Muscle of arm (tissue), 14 donors: ENCODE data around the gene PRKD1. TPM values are rescaled to one million over a fixed set of nuclear protein-coding genes. Genes with fewer than 3 reads are reported as not detected.
A peak's percentile ranks its signal among the peaks of the same experiment; 100 is the strongest.

Experiments used
- DNase-seq: peaks from one replicate; pipeline ENCODE4 v3.0.0-alpha.2; 2013
- long read RNA-seq, 11 donors: transcript quantifications; one replicate each; lab custom pipeline, GENCODE V29; 2026
- polyA plus RNA-seq, 12 donors: library from polyadenylated mRNA; unstranded; fragments of 120-200 nt; gene quantifications; one replicate each; pipeline ENCODE4 v1.2.1, GENCODE V29; 2013; ENCODE audit not compliant: insufficient read length in 12 of 12

The PRKD1 gene
- 10 to 100 TPM in 11 of 12 donors, not detected in 1; 13.0 to 32.8 (median 25.5) TPM for polyA plus RNA-seq
- long read RNA-seq, donor 1, partial matches to known transcripts = 5 of 5 reads
- long read RNA-seq, donor 1, other reads (novel, unspliced or antisense) = 0 of 5 reads
- long read RNA-seq, donor 2 = 0 reads
- long read RNA-seq, donor 3 = 0 reads
- long read RNA-seq, donor 4 = 0 reads
- long read RNA-seq, donor 5, partial matches to known transcripts = 18 of 18 reads
- long read RNA-seq, donor 5, other reads (novel, unspliced or antisense) = 0 of 18 reads
- long read RNA-seq, donor 6 = 0 reads
- long read RNA-seq, donor 7 = 0 reads
- long read RNA-seq, donor 8, partial matches to known transcripts = 31 of 31 reads
- long read RNA-seq, donor 8, other reads (novel, unspliced or antisense) = 0 of 31 reads
- long read RNA-seq, donor 9 = 0 reads
- long read RNA-seq, donor 10, partial matches to known transcripts = 14 of 14 reads
- long read RNA-seq, donor 10, other reads (novel, unspliced or antisense) = 0 of 14 reads
- long read RNA-seq, donor 11, partial matches to known transcripts = 5 of 6 reads
- long read RNA-seq, donor 11, other reads (novel, unspliced or antisense) = 0 of 6 reads

- peak; percentile 82 for DNase-seq
Observed at GRCh38 chr14:29927376-29928116, at the start of gene PRKD1. PRKD1 (minus strand) TSS chr14:29927847.

DNA sequence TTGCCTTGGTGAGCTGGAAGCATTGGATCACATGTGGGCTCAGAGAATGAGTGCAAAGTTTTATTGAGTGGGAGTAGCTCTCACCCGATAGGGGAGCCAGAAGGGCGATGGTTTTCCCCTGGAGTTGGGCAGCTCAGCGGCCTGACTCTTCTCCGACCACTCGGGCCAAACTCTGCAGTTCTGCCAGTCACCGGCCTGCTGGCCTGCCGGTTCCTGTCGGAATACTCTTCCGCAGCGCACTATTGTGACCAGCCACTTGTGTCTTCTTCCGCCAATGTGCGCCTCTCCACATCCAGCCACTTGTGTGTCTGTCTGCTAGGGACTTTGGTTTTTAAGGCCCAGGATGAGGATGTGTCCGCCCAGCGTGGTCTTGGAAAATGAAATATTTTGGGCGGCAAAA, 43.5 kb upstream of the PRKD1 start:
- no peak for DNase-seq

GRCh38 chr14:29955087-29955486, 27.4 kb upstream of the PRKD1 start:
- DNase-seq = no peak

- no peak for DNase-seq
Observed at GRCh38 chr14:29953501-29953900, 25.9 kb upstream of the PRKD1 start.

DNA sequence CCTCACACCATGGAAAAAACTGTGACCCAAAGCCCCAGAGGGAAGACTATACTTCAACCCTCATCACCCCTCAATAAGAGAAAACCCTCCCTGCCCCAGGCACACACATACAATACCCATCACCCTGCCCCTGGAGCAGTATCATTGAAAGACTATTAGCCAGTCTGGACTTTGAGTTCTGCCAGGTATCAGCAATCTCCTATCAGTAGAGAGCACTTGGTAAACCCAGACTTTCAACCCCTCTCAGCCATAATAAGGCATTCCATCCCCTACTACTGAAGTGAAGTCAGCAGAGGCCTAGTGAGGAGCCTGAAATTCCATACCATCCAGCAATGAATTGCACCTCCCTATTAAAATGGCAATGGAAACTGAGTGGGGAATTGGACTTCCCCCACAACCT, 16.4 kb upstream of the PRKD1 start:
- DNase-seq = no peak

DNA sequence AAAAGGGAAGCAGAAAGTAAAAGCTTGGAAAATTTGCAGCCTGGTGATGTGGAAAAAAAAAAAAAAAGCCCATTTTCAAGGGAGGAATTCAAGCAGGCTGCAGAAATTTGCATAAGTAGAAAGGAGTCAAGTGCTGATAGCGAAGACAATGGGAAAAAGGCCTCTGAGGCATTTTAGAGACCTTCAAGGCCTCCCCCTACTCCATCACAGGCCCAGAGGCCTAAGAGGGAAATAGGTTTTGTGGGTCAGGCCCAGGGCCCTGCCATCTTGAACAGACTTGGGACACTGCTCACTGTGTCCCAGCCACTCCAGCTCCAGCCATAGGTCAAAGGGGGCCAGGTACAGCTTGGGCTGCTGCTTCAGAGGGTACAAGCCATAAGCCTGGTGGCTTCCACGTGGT, 13.8 kb upstream of the PRKD1 start:
- DNase-seq = no peak

DNA sequence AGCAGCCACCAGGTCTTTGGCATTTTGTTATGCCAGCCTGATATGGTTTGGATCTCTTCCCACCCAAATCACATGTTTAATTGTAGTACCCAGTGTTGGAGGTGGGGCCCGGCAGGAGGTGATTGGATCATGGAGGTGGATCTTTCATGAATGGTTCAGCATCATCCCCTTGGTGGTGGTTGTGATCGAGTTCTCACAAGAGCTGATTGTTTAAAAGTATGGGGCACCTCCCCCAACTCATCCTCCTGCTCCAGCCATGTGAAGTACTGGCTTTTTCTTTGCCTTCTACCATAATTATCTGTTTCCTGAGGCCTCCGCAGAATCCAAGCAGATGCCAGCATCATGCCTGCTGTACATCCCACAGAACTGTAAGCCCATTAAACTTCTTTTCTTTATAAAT, 12.8 kb upstream of the PRKD1 start:
- no peak for DNase-seq

GRCh38 chr14:29937116-29937515, 9.5 kb upstream of the PRKD1 start:
- no peak for DNase-seq

DNA sequence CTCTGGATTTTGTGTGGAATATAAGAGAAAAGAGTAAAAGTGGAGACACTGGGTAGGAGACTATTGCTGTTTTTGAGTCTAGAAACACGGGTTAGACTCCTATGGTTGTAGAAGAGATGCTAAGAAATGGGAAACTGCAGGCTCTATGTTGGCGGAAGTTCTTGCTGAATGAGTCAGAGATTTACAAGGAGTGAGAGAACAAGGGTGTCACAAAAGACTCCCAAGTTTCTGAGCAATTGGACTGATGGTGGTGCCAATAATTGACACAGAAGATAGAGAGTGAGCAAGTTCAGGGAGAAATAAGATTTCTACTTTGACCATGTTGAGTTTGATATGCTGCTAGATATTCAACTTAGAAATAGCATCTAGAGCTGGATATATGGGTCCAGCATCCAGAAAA, 2.6 kb upstream of the PRKD1 start:
- no peak for DNase-seq

DNA sequence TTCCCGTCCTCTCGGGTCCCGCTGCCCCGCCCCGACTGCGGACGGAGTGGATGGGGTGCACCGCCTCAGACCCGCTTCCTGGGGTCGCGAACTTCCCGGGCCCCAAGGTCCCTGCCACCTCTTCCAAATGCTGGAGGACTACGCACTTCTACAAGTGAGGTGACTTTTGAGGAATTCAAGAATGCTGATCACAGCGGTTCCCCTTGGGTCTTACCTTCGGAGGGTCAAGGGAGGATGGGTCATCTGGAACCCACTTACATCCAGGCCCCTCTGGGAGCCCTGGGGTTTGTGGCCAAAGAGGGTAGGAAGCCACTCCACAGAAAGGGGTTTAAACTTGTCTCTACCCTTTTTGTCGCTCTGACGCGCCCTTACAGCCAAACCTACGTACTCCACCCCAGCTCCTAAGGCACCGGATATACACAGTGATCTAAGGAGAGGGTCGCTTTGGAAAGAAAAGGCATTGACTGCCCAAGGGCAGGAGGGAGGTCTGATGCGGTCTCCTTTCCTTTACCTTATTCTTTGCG, 532 bp upstream of the PRKD1 start:
- no peak for DNase-seq

DNA sequence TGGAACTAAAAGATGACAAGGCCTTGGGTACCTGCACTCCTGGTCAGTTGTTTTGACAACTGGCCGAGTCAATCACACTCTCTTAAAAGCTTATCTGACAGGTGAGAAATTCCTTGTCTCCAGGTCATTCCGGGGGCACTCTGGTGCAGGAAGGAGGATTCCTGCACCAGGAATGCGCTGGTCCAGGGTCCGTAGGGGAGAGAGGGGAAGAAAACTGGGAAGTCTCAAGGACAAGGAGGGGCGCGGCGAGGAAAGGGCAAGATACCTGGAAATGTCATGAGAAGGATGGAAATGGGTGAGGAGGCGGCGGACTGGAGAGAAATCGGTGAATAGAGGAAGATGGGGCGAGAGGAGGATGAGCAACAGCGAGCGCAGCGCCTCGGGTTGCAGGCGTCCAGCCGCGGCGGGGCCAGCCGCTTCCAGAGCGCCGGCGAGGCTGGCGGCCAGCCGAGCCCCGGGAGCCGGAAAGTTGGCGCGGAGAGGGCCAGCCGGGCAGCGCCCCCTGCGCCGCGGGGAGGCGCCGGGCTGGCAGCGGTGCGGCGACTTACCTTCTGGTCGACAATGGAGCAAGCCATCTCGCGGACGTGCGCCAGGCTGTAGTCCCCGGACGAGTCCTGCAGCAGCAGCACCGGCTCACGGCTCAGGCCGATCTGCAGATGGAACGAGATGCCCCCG, 809 bp downstream of the PRKD1 start:
- peak; percentile 45 for DNase-seq

DNA sequence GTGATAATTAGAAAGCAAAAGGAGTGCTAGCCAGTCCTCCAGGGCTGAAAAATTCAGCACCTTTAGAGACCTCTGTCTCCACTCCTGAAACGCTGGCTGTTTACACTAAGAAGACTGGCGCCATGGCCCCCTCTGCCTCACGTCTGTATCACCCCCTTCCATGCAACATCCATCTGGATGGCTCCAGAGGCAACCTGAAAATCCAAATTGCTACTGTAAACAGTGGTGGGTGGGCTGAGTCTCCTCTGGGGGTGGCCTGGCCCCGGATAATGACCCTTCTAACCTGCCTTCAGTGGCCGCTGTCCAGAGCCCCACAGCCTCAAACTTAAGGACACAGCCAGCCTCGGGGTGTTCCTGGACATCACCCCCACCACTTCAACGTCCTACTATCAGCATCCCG, 1.4 kb downstream of the PRKD1 start:
- DNase-seq = no peak

DNA sequence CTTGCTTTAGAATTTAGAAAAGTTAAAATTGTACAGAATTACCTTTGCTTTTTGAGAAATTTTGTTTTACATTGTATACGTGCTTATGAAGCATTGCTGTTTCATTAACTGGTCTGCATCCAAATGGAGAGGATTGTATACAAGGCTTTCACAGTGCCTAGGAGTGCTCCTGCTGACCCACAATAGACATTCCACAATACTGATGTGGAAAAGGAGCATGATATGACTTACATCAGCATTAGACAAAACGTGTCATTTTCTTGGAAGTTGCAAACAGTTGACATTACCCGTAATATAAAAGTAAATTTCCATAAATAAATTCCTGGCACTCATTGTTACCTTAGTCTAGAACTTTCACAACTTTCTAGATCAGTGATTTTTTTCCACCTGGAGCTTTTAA, 1.9 kb downstream of the PRKD1 start:
- DNase-seq = no peak

DNA sequence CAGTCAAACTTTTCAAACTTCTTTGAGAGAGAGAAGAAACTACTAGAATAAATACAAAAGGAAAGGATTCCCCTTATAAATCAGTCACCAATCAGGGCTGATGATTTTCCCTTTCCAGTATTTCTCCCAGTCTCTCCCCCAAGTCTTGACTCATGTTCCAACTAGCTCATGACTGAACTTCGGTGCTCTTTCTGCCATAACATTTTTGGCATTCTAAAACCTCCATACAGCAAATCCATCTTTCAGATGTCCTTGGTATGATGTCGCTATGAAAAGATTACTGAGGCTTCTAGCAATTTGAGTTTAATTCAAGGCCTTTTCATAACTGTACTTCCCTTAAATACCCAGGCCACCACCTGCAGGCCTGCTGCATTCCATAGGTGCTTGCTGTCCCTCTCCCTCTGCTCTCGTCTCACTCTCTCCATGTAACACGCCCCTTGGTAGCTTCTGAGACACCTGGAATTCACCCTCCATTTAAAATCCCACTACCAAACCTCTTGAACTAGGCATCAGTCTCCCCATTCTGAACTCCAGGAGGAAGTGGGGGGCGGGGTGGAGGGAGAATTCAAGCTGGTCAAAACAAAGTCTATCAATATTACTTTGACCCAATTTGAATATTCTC, 2.4 kb downstream of the PRKD1 start:
- no peak for DNase-seq

GRCh38 chr14:29919845-29920244, 7.8 kb downstream of the PRKD1 start:
- no peak for DNase-seq

- no peak for DNase-seq
Observed at GRCh38 chr14:29918981-29919380, 8.7 kb downstream of the PRKD1 start.

- DNase-seq = no peak
Observed at GRCh38 chr14:29913566-29913965, 14.1 kb downstream of the PRKD1 start.

- DNase-seq = no peak
Observed at GRCh38 chr14:29911810-29912209, 15.8 kb downstream of the PRKD1 start.

GRCh38 chr14:29908652-29909577, 18.7 kb downstream of the PRKD1 start:
- no peak for DNase-seq

- DNase-seq = no peak
Observed at GRCh38 chr14:29906256-29906870, 21.3 kb downstream of the PRKD1 start.
